ENCODE data around the gene CEBPZ.

Gene CEBPZ

GRCh38 chr2:37181726-37182684 lies 49.4 kb downstream of the CEBPZ start:
- ATAC-seq: no peak
- TF ChIP-seq TCF4 (CRISPR knock-in tag; IDR thresholded peaks at IDR 0.05; ENCODE audit: borderline replicate concordance) (no peak), ARNTL (CRISPR knock-in tag; IDR thresholded peaks at IDR 0.05; ENCODE audit: borderline replicate concordance, low read depth) (no peak), CREB5 (CRISPR knock-in tag; IDR thresholded peaks at IDR 0.05; ENCODE audit: low read depth) (no peak), ZC3H10 (CRISPR knock-in tag; IDR thresholded peaks at IDR 0.05) (no peak), ESRRG (CRISPR knock-in tag; IDR thresholded peaks at IDR 0.05) (no peak), RARB (CRISPR knock-in tag; IDR thresholded peaks at IDR 0.05) (no peak), OSR1 (CRISPR knock-in tag; IDR thresholded peaks at IDR 0.05) (no peak), ZNF565 (CRISPR knock-in tag; conservative IDR thresholded peaks at IDR 0.05; ENCODE audit: low read depth) (no peak), GLIS3 (CRISPR knock-in tag; IDR thresholded peaks at IDR 0.05) (no peak), PPARA (CRISPR knock-in tag; IDR thresholded peaks at IDR 0.05; ENCODE audit: borderline replicate concordance) (no peak), CSRNP3 (CRISPR knock-in tag; IDR thresholded peaks at IDR 0.05) (no peak), ZFP3 (CRISPR knock-in tag; IDR thresholded peaks at IDR 0.05) (no peak), ZNF8 (CRISPR knock-in tag; IDR thresholded peaks at IDR 0.05) (no peak), PATZ1 (CRISPR knock-in tag; IDR thresholded peaks at IDR 0.05; ENCODE audit: borderline replicate concordance) (no peak), ZNF70 (CRISPR knock-in tag; IDR thresholded peaks at IDR 0.05) (no peak)
- TF ChIP-seq, protein P1, sequence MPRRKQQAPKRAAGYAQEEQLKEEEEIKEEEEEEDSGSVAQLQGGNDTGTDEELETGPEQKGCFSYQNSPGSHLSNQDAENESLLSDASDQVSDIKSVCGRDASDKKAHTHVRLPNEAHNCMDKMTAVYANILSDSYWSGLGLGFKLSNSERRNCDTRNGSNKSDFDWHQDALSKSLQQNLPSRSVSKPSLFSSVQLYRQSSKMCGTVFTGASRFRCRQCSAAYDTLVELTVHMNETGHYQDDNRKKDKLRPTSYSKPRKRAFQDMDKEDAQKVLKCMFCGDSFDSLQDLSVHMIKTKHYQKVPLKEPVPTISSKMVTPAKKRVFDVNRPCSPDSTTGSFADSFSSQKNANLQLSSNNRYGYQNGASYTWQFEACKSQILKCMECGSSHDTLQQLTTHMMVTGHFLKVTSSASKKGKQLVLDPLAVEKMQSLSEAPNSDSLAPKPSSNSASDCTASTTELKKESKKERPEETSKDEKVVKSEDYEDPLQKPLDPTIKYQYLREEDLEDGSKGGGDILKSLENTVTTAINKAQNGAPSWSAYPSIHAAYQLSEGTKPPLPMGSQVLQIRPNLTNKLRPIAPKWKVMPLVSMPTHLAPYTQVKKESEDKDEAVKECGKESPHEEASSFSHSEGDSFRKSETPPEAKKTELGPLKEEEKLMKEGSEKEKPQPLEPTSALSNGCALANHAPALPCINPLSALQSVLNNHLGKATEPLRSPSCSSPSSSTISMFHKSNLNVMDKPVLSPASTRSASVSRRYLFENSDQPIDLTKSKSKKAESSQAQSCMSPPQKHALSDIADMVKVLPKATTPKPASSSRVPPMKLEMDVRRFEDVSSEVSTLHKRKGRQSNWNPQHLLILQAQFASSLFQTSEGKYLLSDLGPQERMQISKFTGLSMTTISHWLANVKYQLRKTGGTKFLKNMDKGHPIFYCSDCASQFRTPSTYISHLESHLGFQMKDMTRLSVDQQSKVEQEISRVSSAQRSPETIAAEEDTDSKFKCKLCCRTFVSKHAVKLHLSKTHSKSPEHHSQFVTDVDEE (CRISPR knock-in tag; IDR thresholded peaks at IDR 0.05): no peak

- no peak for ATAC-seq
- TF ChIP-seq BACH2 (CRISPR knock-in tag; IDR thresholded peaks at IDR 0.05; ENCODE audit: borderline replicate concordance) (no peak), GLIS3 (CRISPR knock-in tag; IDR thresholded peaks at IDR 0.05) (no peak), CSDC2 (CRISPR knock-in tag; IDR thresholded peaks at IDR 0.05) (no peak), CSRNP3 (CRISPR knock-in tag; IDR thresholded peaks at IDR 0.05) (no peak), TOX (CRISPR knock-in tag; IDR thresholded peaks at IDR 0.05; ENCODE audit: borderline replicate concordance) (no peak), POU6F1 (CRISPR knock-in tag; IDR thresholded peaks at IDR 0.05; ENCODE audit: borderline replicate concordance, low read depth) (no peak), ESRRG (CRISPR knock-in tag; IDR thresholded peaks at IDR 0.05) (no peak), OSR1 (CRISPR knock-in tag; IDR thresholded peaks at IDR 0.05) (no peak)
These were observed 50.8 kb downstream of the CEBPZ start for GRCh38 chr2:37180640-37181039.

Measured in SK-N-SH treated with all-trans-retinoic acid at 6 μM for 48 hours (cell line).